Fibroblast of lung (primary cell): Measurements from ENCODE around the gene PCDHGA11. TPM values are rescaled to one million over a fixed set of nuclear protein-coding genes. Genes with fewer than 3 reads are reported as not detected.
A peak's percentile ranks its signal among the peaks of the same experiment; 100 is the strongest.

Source experiments
- DNase-seq, 2 donors: peaks; one replicate each; pipeline versions ENCODE4 v3.0.0 to v3.0.0-alpha.2; 2010; ENCODE audit warnings: low read depth in 2 of 2
- H2AFZ ChIP-seq: 2 replicates; pipeline ENCODE4 v1.5.1; 2012; ENCODE audit warnings: low read length, control low read depth, inconsistent platforms
- H3K27ac ChIP-seq: 2 replicates; pipeline ENCODE4 v1.5.1; 2011; ENCODE audit warnings: low read length, control low read depth; ENCODE audit not compliant: insufficient read depth
- H3K27me3 ChIP-seq: 2 replicates; pipeline ENCODE4 v1.5.1; 2011; ENCODE audit warnings: mild to moderate bottlenecking, low read length; ENCODE audit not compliant: control insufficient read depth, insufficient read depth
- H3K36me3 ChIP-seq: 2 replicates; pipeline ENCODE4 v1.5.1; 2011; ENCODE audit warnings: low read length; ENCODE audit not compliant: control insufficient read depth, insufficient read depth
- H3K4me1 ChIP-seq: 2 replicates; pipeline ENCODE4 v1.5.1; 2011; ENCODE audit warnings: low read length; ENCODE audit not compliant: control insufficient read depth, insufficient read depth; ENCODE audit errors: extremely low read depth
- H3K4me2 ChIP-seq: 2 replicates; pipeline ENCODE4 v1.5.1; 2011; ENCODE audit warnings: low read length, control low read depth; ENCODE audit not compliant: insufficient read depth; ENCODE audit errors: extremely low read depth
- H3K4me3 ChIP-seq, 4 experiments: fragments of 200-600 bp in 1 of 4; sonication (generic) in 1 of 4; replicated peaks in 1 of 4; 2 replicates each; pipeline ENCODE4 v1.5.1; 2011 to 2016; ENCODE audit warnings: low read length in 4 of 4, low read depth in 3 of 4, mild to moderate bottlenecking in 3 of 4, control low read depth in 2 of 4, inconsistent platforms in 1 of 4, mixed read lengths in 1 of 4; ENCODE audit not compliant: insufficient read depth in 1 of 4; ENCODE audit errors: control extremely low read depth in 1 of 4
- H3K79me2 ChIP-seq: 2 replicates; pipeline ENCODE4 v1.5.1; 2012; ENCODE audit warnings: mild to moderate bottlenecking, low read length, inconsistent platforms; ENCODE audit not compliant: control insufficient read depth, insufficient read depth
- H3K9ac ChIP-seq: 2 replicates; pipeline ENCODE4 v1.5.1; 2011; ENCODE audit warnings: mild to moderate bottlenecking, low read length, control low read depth; ENCODE audit not compliant: insufficient read depth
- H3K9me3 ChIP-seq: 2 replicates; pipeline ENCODE4 v1.5.1; 2012; ENCODE audit warnings: low read depth, low read length; ENCODE audit not compliant: control insufficient read depth, insufficient read depth
- H4K20me1 ChIP-seq: 2 replicates; pipeline ENCODE4 v1.5.1; 2011; ENCODE audit warnings: low read length; ENCODE audit not compliant: control insufficient read depth, insufficient read depth; ENCODE audit errors: extremely low read depth
- CTCF ChIP-seq, 2 donors: IDR thresholded peaks in 1 of 2; conservative IDR thresholded peaks in 1 of 2; 1 replicate in 1 of 2; 2 replicates in 1 of 2; pipeline ENCODE4 v1.5.1; 2011 to 2012; ENCODE audit warnings: low read length in 2 of 2, control low read depth in 1 of 2, inconsistent platforms in 1 of 2, low read depth in 1 of 2, mild to moderate bottlenecking in 1 of 2
- EZH2 ChIP-seq: IDR thresholded peaks from 2 replicates; pipeline ENCODE4 v1.5.1; 2012; ENCODE audit warnings: low read length, control low read depth, mild to moderate bottlenecking; ENCODE audit errors: missing control alignments
- polyA minus RNA-seq: library from RNA; depleted of rRNA, polyadenylated mRNA; stranded (reverse); fragments of >200 nt; gene quantifications from 2 replicates; pipeline ENCODE4 v1.2.3, GENCODE V29; 2011; ENCODE audit warnings: low replicate concordance
- polyA plus RNA-seq, 2 donors: library from polyadenylated mRNA; depleted of rRNA in 1 of 2; stranded (reverse) in 1 of 2; unstranded in 1 of 2; fragments of >200 nt; gene quantifications; 2 replicates each; pipeline ENCODE4 v1.2.1, GENCODE V29; 2011 to 2012; ENCODE audit warnings: missing spikeins in 1 of 2
- total RNA-seq: library from RNA; depleted of rRNA; stranded (reverse); fragments of >200 nt; gene quantifications from 2 replicates; pipeline ENCODE4 v1.2.1, GENCODE V29; 2014

PCDHGA11 gene
- total RNA-seq (5.9 and 8.6 TPM in 2 replicates), polyA plus RNA-seq (4.7 and 10.8 TPM in 2 replicates), polyA minus RNA-seq (11.5 and 21.3 TPM in 2 replicates)
- polyA plus RNA-seq (2012) = 5.3 and 9.2 TPM in 2 replicates

DNA sequence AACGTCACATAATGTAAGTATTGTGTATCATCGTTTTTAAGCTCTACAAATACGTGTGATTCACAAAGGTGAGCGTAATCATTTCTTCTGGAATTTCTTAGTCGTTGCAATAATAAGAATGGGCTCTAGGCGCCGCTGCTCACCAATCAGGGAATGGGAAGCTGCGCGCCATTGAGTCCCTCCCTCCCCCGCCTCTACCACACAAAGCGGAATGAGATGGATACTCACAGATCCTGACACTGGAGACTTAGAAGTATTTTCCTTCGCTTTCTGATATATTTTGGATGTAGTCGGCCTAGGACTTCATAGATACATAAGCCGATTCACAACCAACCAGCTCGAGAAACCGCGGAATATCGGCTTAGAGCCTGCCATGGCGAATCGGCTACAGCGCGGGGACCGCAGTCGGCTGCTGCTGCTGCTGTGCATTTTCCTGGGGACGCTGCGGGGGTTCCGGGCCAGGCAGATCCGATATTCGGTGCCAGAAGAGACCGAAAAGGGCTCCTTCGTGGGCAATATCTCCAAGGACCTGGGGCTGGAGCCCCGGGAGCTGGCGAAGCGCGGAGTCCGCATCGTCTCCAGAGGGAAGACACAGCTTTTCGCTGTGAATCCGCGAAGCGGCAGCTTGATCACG lies at the start of gene PCDHGA11:
Gene PCDHGA11, plus strand, starts transcription at position 197 of the 634 bp plus-strand sequence. Its CDS starts 177 bp downstream, at position 374.
- DNase-seq = peak; percentile 56 to 75

GRCh38 chr5:141371572-141372475 lies 49.0 kb upstream of the PCDHGA11 start:
- DNase-seq = no peak
- no peaks in the 10 kb centered on the region for H3K79me2 ChIP-seq
- H3K4me1 ChIP-seq = no peaks in the 10 kb centered on the region
- no peak for TF ChIP-seq CTCF (conservative IDR thresholded peaks at IDR 0.05 in 1 of 2, IDR thresholded peaks at IDR 0.05 in 1 of 2; ENCODE audit: low read depth in 1 of 2, low read length in 2 of 2)
- TF ChIP-seq EZH2 = no peak
- no peaks in the 10 kb centered on the region for H4K20me1 ChIP-seq
- H2AFZ ChIP-seq = no peak overlapping the region
- no peak overlapping the region for H3K9ac ChIP-seq
- peaks cover 2% of the 10 kb centered on the region for H3K9me3 ChIP-seq
- no peak overlapping the region for H3K27ac ChIP-seq
- H3K36me3 ChIP-seq = no peaks in the 10 kb centered on the region
- H3K4me3 ChIP-seq = no peak overlapping the region
- H3K4me2 ChIP-seq = no peak overlapping the region
- H3K27me3 ChIP-seq = peaks cover 8% of the 10 kb centered on the region

More for the DNA sequence above, at the start of gene PCDHGA11:
- Histone ChIP-seq H3K4me1 (no peaks in the 10 kb centered on the region), H3K36me3 (peaks cover 2% of the 10 kb centered on the region), H2AFZ (no peak within 1 kb of the TSS), H4K20me1 (no peaks in the 10 kb centered on the region), H3K27me3 (no peaks in the 10 kb centered on the region), H3K9ac (no peak within 1 kb of the TSS), H3K4me2 (peak within 1 kb of the TSS; percentile 42), H3K9me3 (peaks cover 11% of the 10 kb centered on the region), H3K27ac (peak within 1 kb of the TSS; percentile 13), H3K79me2 (no peaks in the 10 kb centered on the region), H3K4me3 (peak within 1 kb of the TSS; percentile 26 to 66 (median 50))
- TF ChIP-seq EZH2 (no peak), CTCF (conservative IDR thresholded peaks at IDR 0.05 in 1 of 2, IDR thresholded peaks at IDR 0.05 in 1 of 2; ENCODE audit: low read depth in 1 of 2, low read length in 2 of 2) (peak; percentile 45 to 62)
